DOHH2 (cell line): Measurements from ENCODE around the gene CRTAC1.

ENCODE experiments used
- H3F3A ChIP-seq: fragments of 200-600 bp; sonication (generic), shearing (Covaris generic); 2 replicates; pipeline ENCODE4 v1.6.0; 2016; ENCODE audit warnings: antibody characterized with exemption, mild to moderate bottlenecking; ENCODE audit not compliant: control insufficient read depth, insufficient read depth
- H3K27ac ChIP-seq: fragments of 200-600 bp; sonication (generic); 2 replicates; pipeline ENCODE4 v1.5.1; 2014; ENCODE audit warnings: low read depth, mild to moderate bottlenecking, low read length, moderate library complexity
- H3K27me3 ChIP-seq: fragments of 200-600 bp; sonication (generic); 2 replicates; pipeline ENCODE4 v1.6.1; 2014; ENCODE audit warnings: mild to moderate bottlenecking, low read length, mixed read lengths; ENCODE audit not compliant: control insufficient read depth
- H3K36me3 ChIP-seq: fragments of 200-600 bp; sonication (generic); 2 replicates; pipeline ENCODE4 v1.6.1; 2014; ENCODE audit warnings: mild to moderate bottlenecking, low read length, moderate library complexity, mixed read lengths; ENCODE audit not compliant: control insufficient read depth
- H3K4me1 ChIP-seq: fragments of 200-600 bp; sonication (generic); 2 replicates; pipeline ENCODE4 v1.6.1; 2014; ENCODE audit warnings: mild to moderate bottlenecking, low read length, mixed read lengths; ENCODE audit not compliant: control insufficient read depth
- H3K4me2 ChIP-seq: fragments of 200-600 bp; sonication (generic); 2 replicates; pipeline ENCODE4 v1.6.0; 2014; ENCODE audit warnings: mild to moderate bottlenecking, low read length, moderate library complexity
- H3K4me3 ChIP-seq: fragments of 200-600 bp; sonication (generic); 2 replicates; pipeline ENCODE4 v1.5.1; 2014; ENCODE audit warnings: mild to moderate bottlenecking, low read length, mixed read lengths
- H3K79me2 ChIP-seq: fragments of 200-600 bp; sonication (generic); 2 replicates; pipeline ENCODE4 v1.6.1; 2014; ENCODE audit warnings: mild to moderate bottlenecking, low read length, mixed read lengths; ENCODE audit not compliant: control insufficient read depth
- H3K9me2 ChIP-seq: fragments of 200-600 bp; sonication (generic); replicated peaks from 2 replicates; pipeline ENCODE4 v1.6.1; 2014; ENCODE audit warnings: mild to moderate bottlenecking, low read length, mixed read lengths; ENCODE audit not compliant: control insufficient read depth
- H3K9me3 ChIP-seq: fragments of 200-600 bp; sonication (generic); 2 replicates; pipeline ENCODE4 v1.6.1; 2014; ENCODE audit warnings: antibody characterized with exemption, low read length, mixed read lengths; ENCODE audit not compliant: control insufficient read depth, insufficient read depth
- H4K20me1 ChIP-seq: fragments of 200-600 bp; sonication (generic); 2 replicates; pipeline ENCODE4 v1.6.0; 2014; ENCODE audit warnings: low read depth, mild to moderate bottlenecking, antibody characterized with exemption, low read length, moderate library complexity; ENCODE audit not compliant: control insufficient read depth, insufficient read depth
- EZH2phosphoT487 ChIP-seq: fragments of 200-600 bp; sonication (generic); IDR thresholded peaks from 2 replicates; pipeline ENCODE4 v1.6.1; 2017; ENCODE audit warnings: borderline replicate concordance, mild to moderate bottlenecking, antibody characterized with exemption, low read length, moderate library complexity, mixed read lengths
- TF ChIP-seq, protein P1 (sequence below): fragments of 200-600 bp; sonication (generic); IDR thresholded peaks from one replicate; pipeline ENCODE4 v1.5.1; 2014; ENCODE audit warnings: antibody characterized with exemption, mild to moderate bottlenecking, low read depth, low read length; ENCODE audit not compliant: poor library complexity, severe bottlenecking

Gene CRTAC1

DNA sequence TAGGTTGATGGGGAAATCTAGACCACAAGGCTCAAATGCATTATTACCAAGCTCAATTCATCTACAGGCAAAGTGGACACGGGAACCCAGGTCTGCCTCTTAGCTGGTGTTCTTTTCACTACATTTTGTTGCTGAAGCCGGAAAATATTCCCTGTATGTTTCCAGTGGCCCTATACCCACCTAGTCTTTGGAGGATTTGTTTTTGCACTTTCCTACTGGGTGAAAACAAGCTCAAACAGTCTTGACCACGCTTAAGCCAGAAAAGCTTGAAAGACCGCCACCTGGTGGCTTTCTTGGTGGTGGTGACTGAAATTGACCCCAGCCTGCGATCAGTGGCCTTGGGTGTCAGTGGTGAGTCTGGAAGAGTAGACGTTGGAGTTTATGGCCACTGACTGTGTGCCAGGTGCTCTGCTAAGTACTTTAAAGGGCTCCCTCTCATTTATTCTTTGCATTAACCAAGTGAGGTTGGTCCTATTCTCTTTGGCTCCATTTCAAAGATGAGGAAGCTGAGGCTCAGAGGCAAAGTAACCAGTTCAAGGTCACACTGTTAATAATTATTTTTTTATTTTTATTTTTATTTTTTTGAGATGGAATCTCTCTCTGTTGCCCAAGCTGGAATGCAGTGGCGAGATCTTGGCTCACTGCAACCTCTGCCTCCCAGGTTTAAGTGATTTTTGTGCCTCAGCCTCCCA, 11.1 kb upstream of the CRTAC1 start:
- Histone ChIP-seq H3K27me3 (peaks cover 32% of the 10 kb centered on the region), H3K9me3 (no peaks in the 10 kb centered on the region), H3K4me1 (peaks cover 7% of the 10 kb centered on the region), H3F3A (no peaks in the 10 kb centered on the region), H3K36me3 (no peaks in the 10 kb centered on the region), H3K27ac (no peak overlapping the region), H3K9me2 (no peaks in the 10 kb centered on the region), H4K20me1 (no peaks in the 10 kb centered on the region), H3K4me3 (no peak overlapping the region), H3K4me2 (no peak overlapping the region), H3K79me2 (no peaks in the 10 kb centered on the region)
- TF ChIP-seq EZH2phosphoT487, result no peak
- TF ChIP-seq, protein P1, sequence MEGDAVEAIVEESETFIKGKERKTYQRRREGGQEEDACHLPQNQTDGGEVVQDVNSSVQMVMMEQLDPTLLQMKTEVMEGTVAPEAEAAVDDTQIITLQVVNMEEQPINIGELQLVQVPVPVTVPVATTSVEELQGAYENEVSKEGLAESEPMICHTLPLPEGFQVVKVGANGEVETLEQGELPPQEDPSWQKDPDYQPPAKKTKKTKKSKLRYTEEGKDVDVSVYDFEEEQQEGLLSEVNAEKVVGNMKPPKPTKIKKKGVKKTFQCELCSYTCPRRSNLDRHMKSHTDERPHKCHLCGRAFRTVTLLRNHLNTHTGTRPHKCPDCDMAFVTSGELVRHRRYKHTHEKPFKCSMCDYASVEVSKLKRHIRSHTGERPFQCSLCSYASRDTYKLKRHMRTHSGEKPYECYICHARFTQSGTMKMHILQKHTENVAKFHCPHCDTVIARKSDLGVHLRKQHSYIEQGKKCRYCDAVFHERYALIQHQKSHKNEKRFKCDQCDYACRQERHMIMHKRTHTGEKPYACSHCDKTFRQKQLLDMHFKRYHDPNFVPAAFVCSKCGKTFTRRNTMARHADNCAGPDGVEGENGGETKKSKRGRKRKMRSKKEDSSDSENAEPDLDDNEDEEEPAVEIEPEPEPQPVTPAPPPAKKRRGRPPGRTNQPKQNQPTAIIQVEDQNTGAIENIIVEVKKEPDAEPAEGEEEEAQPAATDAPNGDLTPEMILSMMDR, result peak; percentile 87

DNA sequence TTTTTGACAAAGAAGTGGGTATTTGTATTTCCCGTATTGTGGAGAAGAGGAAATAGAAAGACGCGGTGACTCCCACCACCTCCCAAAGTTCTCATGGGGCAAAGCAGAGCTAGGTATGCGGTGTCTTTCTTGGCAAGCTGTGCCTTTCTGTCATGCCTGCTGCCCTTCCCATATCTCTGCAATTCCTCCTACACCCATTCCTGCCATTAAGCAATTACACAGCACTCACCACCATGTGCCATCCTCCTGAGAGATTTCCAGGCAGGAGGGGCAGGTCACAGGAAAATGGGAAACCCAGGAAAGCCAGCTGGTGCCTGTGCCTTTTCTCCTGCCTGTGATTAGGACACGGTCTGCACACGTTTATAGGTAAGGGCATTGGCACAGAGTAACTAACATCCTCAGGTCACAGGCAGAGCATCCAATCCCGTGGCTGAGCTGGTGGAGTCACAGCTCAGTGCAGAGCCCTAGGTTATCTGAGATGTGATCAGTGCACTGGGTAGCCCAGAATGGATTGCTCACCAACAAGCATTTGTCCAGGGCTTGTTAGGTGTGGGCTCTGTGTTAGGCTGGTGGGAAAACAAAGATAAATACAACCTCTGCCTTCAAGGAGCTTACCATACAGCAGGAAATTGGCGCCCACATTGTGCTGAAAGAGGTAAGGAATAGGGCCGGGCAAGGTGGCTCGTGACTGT, 9.4 kb upstream of the CRTAC1 start:
- Histone ChIP-seq H4K20me1 (no peaks in the 10 kb centered on the region), H3F3A (no peaks in the 10 kb centered on the region), H3K27ac (no peak overlapping the region), H3K4me3 (no peak overlapping the region), H3K4me1 (no peaks in the 10 kb centered on the region), H3K36me3 (no peaks in the 10 kb centered on the region), H3K4me2 (no peak overlapping the region), H3K27me3 (peaks cover 48% of the 10 kb centered on the region), H3K79me2 (no peaks in the 10 kb centered on the region), H3K9me2 (no peaks in the 10 kb centered on the region), H3K9me3 (no peaks in the 10 kb centered on the region)
- TF ChIP-seq, protein P1, result no peak
- TF ChIP-seq EZH2phosphoT487, result no peak

- H3K9me2 ChIP-seq, result no peaks in the 10 kb centered on the region
- no peak overlapping the region for H3K27ac ChIP-seq
- H3K36me3 ChIP-seq, result no peaks in the 10 kb centered on the region
- no peaks in the 10 kb centered on the region for H3K9me3 ChIP-seq
- TF ChIP-seq, protein P1, result no peak
- TF ChIP-seq EZH2phosphoT487, result 0 out of 2 replicates have a peak, but pooled peaks have one; percentile 33
- no peak overlapping the region for H3K4me3 ChIP-seq
- peaks cover 55% of the 10 kb centered on the region for H3K27me3 ChIP-seq
- no peaks in the 10 kb centered on the region for H3K4me1 ChIP-seq
- no peaks in the 10 kb centered on the region for H4K20me1 ChIP-seq
- no peaks in the 10 kb centered on the region for H3F3A ChIP-seq
- no peak overlapping the region for H3K4me2 ChIP-seq
- no peaks in the 10 kb centered on the region for H3K79me2 ChIP-seq
Observed at GRCh38 chr10:98038288-98038687, 7.9 kb upstream of the CRTAC1 start.
